ENCODE data around the gene CHDH.

CHDH gene

GRCh38 chr3:53808496-53808895 lies 37.7 kb downstream of the CHDH start:
- DNase-seq (ENCODE audit: low read depth) = no peak

DNA sequence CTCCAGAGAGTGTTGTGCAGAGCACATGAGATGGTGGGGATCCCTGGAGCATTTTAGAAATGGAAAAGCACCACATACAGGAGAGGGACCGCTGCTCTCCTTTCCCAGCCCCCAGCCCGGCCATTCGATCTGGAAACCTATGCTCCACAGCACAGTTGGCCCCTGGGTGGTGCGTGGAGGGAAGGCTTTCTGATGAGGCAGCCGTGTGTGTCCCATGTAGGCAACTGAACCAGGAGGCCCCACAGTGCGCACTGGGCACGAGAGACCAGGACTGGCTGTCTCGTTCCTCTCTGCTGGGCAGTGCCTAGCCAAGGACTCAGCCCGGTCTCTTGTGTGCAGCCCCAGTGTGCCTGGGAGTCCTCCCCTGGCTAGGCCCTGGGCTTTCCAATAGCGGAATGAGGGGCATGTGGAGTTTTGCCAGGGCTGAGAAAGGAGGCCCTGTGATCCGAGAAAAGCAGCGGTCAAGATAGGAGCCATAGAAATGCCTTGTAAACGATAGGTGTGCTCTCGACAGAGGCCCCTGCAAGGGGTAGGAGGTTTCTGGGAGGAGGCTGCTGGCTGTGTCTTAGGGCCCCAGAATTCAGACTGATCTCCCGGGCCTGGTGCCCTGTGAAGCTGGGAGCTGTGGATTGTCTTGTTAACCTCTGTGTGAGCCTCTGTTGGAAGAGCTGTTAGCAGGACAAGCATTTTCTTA lies 39.0 kb downstream of the CHDH start:
- DNase-seq (ENCODE audit: low read depth) = no peak

DNA sequence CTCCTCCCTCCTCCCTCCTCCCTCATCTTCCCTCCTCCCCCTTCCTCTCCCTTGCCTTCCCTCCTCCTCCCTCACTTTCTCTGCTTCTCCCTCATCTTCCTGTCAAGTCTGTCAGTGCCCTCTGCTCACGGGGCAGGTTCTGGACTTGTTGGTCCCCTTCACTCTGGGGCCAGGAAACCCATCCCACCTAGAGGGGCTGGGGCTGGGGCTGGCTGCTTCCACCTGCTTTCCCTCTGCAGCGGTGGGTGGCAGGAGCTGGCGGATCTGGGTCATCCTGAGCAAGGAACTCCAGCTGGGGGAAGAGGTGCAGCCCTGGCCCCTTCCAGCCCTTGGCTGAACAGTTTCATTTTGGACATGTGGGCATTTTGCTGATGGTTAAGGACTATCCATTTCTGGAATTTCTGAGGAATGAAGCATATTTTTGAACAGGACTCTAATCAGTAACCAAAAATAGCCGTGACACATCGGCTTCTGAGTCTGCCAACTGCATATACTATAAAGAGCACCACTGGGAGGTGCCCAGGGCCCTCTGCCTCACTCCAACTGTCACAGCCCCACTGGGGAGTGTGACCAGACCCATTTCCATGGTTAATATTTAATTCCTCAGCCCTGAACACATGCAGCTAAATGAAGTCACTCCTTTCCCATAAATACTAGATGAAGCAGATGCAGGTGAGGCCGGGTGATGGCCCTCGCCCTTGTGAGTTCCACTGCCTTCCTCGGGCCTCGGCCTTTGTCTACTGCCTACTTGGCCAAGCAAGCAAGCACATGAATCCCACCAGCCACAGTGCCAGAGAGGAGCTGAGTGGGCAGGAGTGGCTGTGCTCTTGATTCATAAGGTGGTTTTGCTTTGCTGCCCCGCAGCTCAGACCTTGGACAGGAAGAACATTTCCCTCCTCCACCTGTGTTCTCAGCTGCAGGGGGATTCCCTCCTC lies 39.8 kb downstream of the CHDH start:
- no peak for DNase-seq (ENCODE audit: low read depth)

GRCh38 chr3:53805463-53806159 lies 40.6 kb downstream of the CHDH start:
- DNase-seq (ENCODE audit: low read depth) = no peak

- no peak for DNase-seq (ENCODE audit: low read depth)
Observed at GRCh38 chr3:53804697-53805462, 41.3 kb downstream of the CHDH start.

DNA sequence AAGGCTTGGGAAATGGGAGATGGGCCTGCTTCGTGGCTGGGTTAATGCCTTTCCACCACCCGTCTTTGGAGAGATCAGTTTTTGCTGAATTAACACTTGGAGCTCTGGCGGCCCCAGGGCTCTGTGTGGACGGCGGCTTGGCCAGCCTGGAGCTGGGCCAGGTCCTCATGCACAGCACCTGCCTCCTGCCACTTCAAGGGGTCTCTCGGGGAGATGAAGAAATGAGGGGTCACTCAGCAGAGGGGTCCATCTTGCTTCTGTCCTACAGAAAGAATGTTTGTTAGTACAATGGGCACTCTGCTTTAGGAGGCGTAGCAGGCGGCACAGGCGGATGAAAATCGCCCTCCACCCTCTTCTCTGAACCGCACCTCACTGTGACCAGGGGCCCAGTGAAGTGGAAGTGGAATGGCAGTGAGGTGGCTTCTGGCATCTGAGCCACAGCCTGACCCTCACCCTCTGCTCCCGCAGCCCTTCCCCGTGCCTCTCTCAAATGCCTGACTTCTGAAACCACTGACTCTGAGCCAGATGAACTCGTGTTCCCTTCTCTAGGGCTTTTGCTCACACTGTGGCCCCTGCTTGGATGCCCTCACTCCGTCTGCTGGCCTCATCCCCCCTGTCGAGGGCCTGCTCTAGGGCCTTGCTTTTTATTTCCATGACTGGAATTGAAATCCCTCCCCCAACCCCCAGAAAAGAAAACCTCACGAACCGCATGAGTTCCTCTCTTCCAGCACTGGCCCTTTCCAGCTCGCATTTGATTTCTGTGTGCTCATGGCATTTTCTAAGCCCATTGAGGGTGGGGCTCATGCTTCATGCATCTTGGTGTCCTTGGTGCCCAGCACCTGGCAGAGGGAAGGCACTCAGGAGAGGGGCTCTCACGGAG lies 42.2 kb downstream of the CHDH start:
- DNase-seq (ENCODE audit: low read depth) = no peak

DNA sequence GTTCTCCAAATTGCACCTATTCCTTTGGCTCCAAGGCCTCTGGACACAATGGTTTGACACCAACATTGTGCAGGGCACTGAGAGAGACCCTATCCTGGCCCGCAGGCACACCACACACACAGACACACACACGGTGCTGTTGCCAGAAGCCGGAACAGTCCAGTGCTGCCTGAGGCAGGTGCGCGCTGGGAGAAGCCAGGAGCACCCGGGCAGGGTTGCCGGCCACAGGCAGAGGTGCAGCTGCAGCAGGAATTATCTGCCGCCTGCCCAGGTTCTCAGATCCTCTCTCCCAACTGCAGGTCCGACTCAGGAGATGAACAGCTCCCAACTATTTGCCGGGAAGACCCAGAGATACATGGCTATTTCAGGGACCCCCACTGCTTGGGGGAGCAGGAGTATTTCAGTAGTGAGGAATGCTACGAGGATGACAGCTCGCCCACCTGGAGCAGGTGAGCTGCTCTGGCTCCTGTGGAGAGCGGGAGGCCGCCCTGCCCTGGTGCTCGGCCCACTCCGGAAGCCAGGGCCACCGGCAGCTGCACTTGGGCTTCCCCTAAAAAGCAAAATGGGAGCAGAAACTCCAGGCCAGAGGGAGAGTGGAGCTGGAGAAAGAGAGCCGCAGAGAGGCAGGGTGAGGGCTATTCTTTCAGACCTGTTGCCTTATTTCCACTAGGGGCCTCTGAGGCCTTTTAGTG lies 42.9 kb downstream of the CHDH start:
- no peak for DNase-seq (ENCODE audit: low read depth)

DNA sequence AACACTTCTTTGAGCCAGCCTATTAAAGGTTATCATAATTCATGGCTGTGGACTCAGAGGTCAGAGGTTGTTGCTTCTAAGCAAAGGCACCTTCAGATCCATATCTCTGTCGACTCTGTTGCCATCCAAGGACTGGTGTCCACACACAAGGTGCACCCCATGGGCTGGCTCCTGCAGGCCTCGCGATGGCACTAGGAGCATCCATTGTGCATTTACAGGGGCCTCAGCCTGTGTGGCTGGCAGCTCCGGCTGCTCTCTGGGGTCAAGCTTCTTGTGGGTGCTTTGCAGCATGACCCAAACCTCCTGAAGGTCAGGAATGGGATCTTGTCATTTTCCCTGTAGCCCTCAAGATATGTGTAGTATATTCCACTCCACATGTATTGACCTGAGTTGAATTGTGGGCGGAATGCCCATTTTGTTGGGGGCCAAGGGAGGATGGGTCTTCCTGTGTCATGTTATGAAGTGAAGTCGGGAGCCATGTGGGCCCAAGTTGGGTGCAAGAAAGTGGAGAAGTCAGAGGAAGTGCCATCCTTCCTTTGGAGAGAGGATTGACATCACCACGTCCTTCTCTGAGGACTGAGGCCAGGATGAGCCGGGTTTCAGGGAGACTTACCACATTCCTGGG lies 43.9 kb downstream of the CHDH start:
- DNase-seq (ENCODE audit: low read depth) = no peak

DNA sequence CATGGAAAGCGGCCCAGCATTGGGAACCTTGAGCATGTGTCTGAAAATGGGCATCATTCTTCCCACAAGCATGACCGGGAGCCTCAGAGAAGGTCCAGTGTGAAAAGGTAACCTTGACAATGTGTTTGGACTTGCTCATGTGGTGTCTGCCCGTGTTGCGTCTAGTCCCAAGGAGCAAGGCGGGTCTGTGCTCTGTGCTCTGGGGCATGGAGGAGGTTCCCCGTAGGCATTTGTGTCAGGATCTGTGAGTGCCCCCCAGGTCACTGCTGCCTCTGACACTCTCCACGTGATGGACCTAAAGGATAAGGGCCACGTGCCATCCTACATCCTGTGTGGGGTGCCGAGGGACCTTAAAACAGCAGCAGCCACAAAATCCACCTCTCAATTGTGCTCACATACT lies 44.9 kb downstream of the CHDH start:
- no peak for DNase-seq (ENCODE audit: low read depth)

DNA sequence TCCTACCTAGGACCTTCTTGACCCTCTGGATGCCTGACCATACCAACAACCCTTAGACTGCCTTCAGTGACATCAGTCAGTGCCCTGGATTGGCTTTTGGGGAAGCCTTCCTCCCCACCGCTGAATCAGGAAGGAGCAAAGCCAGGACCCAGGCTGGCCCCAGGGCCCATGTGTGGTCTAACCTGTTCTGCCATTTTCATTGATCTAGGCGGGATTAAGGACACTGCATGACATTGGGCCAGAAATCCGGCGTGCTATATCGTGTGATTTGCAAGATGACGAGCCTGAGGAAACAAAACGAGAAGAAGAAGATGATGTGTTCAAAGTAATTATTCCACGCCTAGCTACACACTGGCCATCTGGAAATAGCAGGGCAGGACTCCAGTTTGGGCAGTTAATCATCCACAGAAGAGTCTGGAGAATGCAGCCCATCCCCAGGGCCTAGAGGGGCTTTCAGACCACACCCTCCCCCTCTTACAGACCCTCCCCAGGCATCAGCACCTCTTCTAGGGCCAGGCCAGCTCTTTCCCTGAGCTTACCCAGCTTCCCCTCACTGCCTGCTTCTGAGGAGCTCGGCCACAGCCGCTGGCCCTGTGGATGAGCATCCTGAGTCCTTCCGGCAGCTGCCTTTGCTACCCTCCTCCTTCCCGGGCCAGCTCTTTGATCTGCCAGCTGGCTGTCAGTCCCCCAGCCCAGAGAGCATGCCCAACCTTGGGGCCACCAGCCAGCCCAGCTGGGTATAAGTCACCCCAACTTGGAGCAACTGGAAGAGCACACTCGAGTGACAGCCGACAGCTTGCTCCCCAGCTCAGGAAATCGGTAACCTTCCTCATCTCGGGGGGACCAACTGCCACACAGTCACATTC lies 45.9 kb downstream of the CHDH start:
- no peak for DNase-seq (ENCODE audit: low read depth)

GRCh38 chr3:53799338-53799865 lies 46.8 kb downstream of the CHDH start:
- no peak for DNase-seq (ENCODE audit: low read depth)

GRCh38 chr3:53798144-53798543 lies 48.1 kb downstream of the CHDH start:
- no peak for DNase-seq (ENCODE audit: low read depth)

GRCh38 chr3:53795789-53796560 lies 50.2 kb downstream of the CHDH start:
- no peak for DNase-seq (ENCODE audit: low read depth)

DNA sequence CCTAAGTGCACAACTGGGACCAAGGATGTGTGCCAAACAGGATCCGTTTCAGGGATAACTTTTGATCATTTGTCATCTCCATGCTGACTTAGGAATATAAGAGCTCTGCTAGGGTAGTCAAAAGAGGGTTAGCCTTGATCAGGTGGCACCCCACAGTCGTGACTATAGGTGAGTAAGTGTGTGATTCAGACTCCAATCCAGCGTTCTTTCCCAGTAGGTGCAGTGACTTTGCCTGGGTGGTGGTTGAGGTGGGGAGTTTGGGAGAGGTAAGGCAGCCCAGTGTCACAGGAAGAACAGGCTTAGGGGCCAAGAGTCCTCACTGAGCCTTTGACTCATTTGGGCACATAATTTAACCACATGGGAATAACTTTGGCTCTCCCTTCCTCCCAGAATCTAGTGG lies 51.0 kb downstream of the CHDH start:
- DNase-seq (ENCODE audit: low read depth) = no peak

DNA sequence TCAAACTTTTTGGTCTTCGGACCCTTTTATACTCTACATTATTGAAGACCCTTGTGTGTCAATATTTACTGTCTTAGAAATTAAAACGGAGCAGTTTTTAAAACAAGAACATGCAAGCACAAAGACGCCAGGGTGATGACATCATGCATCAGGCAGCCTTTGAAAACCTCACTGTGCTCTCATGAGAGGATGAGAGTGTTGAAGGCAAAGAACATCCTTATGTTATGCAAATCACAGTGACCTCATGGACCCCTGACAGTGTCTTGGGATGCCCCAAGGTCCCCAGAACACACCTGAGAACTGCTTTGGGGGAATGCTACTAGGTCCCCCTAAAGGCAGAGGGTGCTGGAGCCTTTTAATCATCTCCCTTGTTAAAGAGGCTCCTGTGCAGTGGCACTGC lies 51.6 kb downstream of the CHDH start:
- no peak for DNase-seq (ENCODE audit: low read depth)

DNA sequence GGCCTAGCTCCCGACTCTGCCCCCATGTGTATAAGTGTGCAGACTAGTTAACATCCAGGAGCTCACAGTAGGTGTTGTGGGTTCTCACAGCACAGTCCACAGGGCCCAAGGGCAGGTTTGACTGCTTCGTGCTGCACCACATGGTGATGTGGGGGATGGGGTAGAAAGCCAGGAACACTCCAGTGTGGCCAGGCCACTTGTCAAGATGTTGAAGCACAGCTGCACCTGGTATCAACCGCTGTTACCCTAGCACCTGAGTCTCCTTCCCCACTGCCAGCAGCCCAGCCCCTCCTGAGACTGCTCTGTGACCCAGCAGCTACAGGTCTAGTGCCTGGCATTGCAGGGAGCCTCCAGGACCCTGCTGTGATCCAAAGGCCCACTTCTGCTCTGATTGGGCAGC lies 53.4 kb downstream of the CHDH start:
- no peak for DNase-seq (ENCODE audit: low read depth)

- no peak for DNase-seq (ENCODE audit: low read depth)
Observed at GRCh38 chr3:53791317-53791716, 54.9 kb downstream of the CHDH start.

DNA sequence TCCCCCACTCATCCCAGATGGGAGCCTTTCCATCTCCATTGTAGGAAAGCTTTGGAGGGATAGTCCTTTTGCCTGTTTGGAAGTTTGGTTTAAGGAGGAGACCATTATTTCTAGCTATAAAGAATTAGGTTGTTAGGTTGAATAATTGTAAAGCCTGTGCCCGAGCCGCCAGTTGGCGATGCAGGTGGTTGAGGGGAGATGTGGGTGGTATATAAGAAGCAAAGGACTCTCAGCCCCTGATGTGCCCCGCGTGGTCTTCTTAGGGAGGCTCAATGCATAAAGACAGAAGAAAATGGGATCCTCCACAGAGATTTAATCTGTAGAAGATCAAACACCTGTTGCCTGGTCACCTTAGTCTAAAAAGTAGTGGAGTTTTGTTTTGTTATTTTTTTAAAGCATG lies 55.7 kb downstream of the CHDH start:
- DNase-seq (ENCODE audit: low read depth) = no peak

Data from stimulated activated CD4-positive, alpha-beta T cell treated with anti-CD3 and anti-CD28 coated beads, Interleukin-2, amount 100 ng/mL, for 4 hours (primary cell).